SK-N-MC (cell line): ENCODE measurements around the gene PPIP5K2.

Source experiments
- EZH2 ChIP-seq: fragments of 200-600 bp; sonication (generic); IDR thresholded peaks from one replicate; pipeline ENCODE4 v1.6.1; 2017; ENCODE audit warnings: antibody characterized with exemption
- POLR2AphosphoS5 ChIP-seq: IDR thresholded peaks from 2 replicates; pipeline ENCODE4 v1.6.1; 2012; ENCODE audit warnings: mild to moderate bottlenecking, low read depth, low read length, borderline replicate concordance

- TF ChIP-seq POLR2AphosphoS5 (no peak), EZH2 (no peak)
Observed at GRCh38 chr5:103117471-103117991, 2.6 kb upstream of the PPIP5K2 start.
